Esophagus squamous epithelium (tissue), 5 donors: ENCODE results near the gene RNF151. TPM values are rescaled to one million over a fixed set of nuclear protein-coding genes. Genes with fewer than 3 reads are reported as not detected.

Experiments
- DNase-seq: peaks from one replicate; lab custom pipeline; 2025; lab: John Stamatoyannopoulos, UW
- H3K27ac ChIP-seq, 4 donors: fragments of 200-600 bp; sonication (generic); one replicate each; pipeline ENCODE4 v1.5.1; 2016 to 2019; ENCODE audit warnings: mild to moderate bottlenecking in 1 of 4
- H3K27me3 ChIP-seq, 4 donors: fragments of 200-600 bp; sonication (generic); 1 replicate in 3 of 4; 2 replicates in 1 of 4; pipeline versions ENCODE4 v1.5.1 to v1.6.0; 2017 to 2021; ENCODE audit warnings: antibody characterized with exemption in 1 of 4
- H3K36me3 ChIP-seq, 3 donors: fragments of 200-600 bp; sonication (generic); one replicate each; pipeline ENCODE4 v1.5.1; 2016 to 2019
- H3K4me1 ChIP-seq, 3 donors: fragments of 200-600 bp; sonication (generic); one replicate each; pipeline ENCODE4 v1.5.1; 2017 to 2019
- H3K4me3 ChIP-seq, 4 donors: fragments of 200-600 bp; sonication (generic); 1 replicate in 3 of 4; 2 replicates in 1 of 4; pipeline ENCODE4 v1.5.1; 2016 to 2019; ENCODE audit warnings: mild to moderate bottlenecking in 2 of 4, moderate library complexity in 1 of 4
- H3K9me3 ChIP-seq, 3 donors: fragments of 200-600 bp; sonication (generic); one replicate each; pipeline ENCODE4 v1.5.1; 2016 to 2019
- CTCF ChIP-seq, 6 experiments: fragments of 450-650 bp in 4 of 6; fragments of 200-600 bp in 2 of 6; sonication (generic) in 2 of 6; IDR thresholded peaks; one replicate each; pipeline ENCODE4 v1.5.1; 2016 to 2019; ENCODE audit warnings: antibody characterized with exemption in 6 of 6, mild to moderate bottlenecking in 4 of 6, moderate library complexity in 4 of 6
- POLR2A ChIP-seq, 4 donors: fragments of 450-650 bp; IDR thresholded peaks; one replicate each; pipeline ENCODE4 v1.6.1; 2017; ENCODE audit warnings: antibody characterized with exemption in 4 of 4, mild to moderate bottlenecking in 4 of 4, moderate library complexity in 3 of 4
- WGBS, 2 donors: methylation state at CpG; one replicate each; pipeline ENCODE4 v1.1.5; 2018; 5-methylcytosine and 5-hydroxymethylcytosine counted together
- intact Hi-C: fragments of 100-400 bp; cut with DNase I; formaldehyde crosslinking; loops from one replicate; pipeline ENCODE4 v1.15.0; 2022
- total RNA-seq, 4 donors: library from RNA; depleted of rRNA; stranded (reverse); fragments of >200 nt; gene quantifications; one replicate each; pipeline ENCODE4 v1.1.0, GENCODE V29; 2016
- donor health status: DM: yes; HTN: yes; CAD: no.

The RNF151 gene
- total RNA-seq, result not detected

GRCh38 chr16:1966460-1966859, at the start of gene RNF151:
Gene RNF151 (plus strand): TSS chr16:1966856. CDS start chr16:1966882, 26 bp downstream.
- H3K4me1 ChIP-seq, result peaks cover 33 to 54% (median 34%) of the 10 kb centered on the region in 3 donors
- H3K9me3 ChIP-seq, result no peaks in the 10 kb centered on the region
- intact Hi-C loops, result no loop called here
- peak within 1 kb of the TSS; percentile 95 to 99 (median 98) for H3K27ac ChIP-seq
- WGBS, 2 donors, result 92 to 100% methylated on average over 3 to 5 of the region's 6 CpGs
- no peaks in the 10 kb centered on the region for H3K27me3 ChIP-seq
- no peak for DNase-seq
- no peak for TF ChIP-seq POLR2A (IDR thresholded peaks at IDR 0.05)
- TF ChIP-seq CTCF (IDR thresholded peaks at IDR 0.05), result no peak
- H3K4me3 ChIP-seq, result peak within 1 kb of the TSS; percentile 84 to 99 (median 88)
- peaks cover 7 to 24% (median 14%) of the 10 kb centered on the region in 3 donors for H3K36me3 ChIP-seq

GRCh38 chr16:1917056-1917664, 49.5 kb upstream of the RNF151 start:
- intact Hi-C loops, result no loop called here
- Histone ChIP-seq H3K4me3 (peak overlapping the region; percentile 10 to 55 (median 52)), H3K27ac (peak overlapping the region in 2 of 4 donors; percentile 4 to 33), H3K4me1 (peaks cover 33 to 81% (median 36%) of the 10 kb centered on the region in 3 donors), H3K27me3 (peaks cover 11 to 90% (median 17%) of the 10 kb centered on the region in 4 donors), H3K36me3 (no peaks in the 10 kb centered on the region), H3K9me3 (no peaks in the 10 kb centered on the region)
- WGBS, 2 donors, result 0 to 2% methylated on average over 2 to 9 of the region's 22 CpGs
- no peak for DNase-seq
- TF ChIP-seq CTCF (IDR thresholded peaks at IDR 0.05) (no peak), POLR2A (IDR thresholded peaks at IDR 0.05) (no peak)

GRCh38 chr16:1917665-1918350, 48.8 kb upstream of the RNF151 start:
- Histone ChIP-seq H3K9me3 (no peaks in the 10 kb centered on the region), H3K27ac (peak overlapping the region in 2 of 4 donors; percentile 33 to 55), H3K4me3 (peak overlapping the region; percentile 20 to 55 (median 52)), H3K36me3 (no peaks in the 10 kb centered on the region), H3K4me1 (peaks cover 32 to 77% (median 33%) of the 10 kb centered on the region in 3 donors), H3K27me3 (peaks cover 11 to 97% (median 17%) of the 10 kb centered on the region in 4 donors)
- TF ChIP-seq POLR2A (IDR thresholded peaks at IDR 0.05), result no peak
- no peak for TF ChIP-seq CTCF (IDR thresholded peaks at IDR 0.05)
- no peak for DNase-seq
- intact Hi-C loops, result no loop called here
- no CpG with 5 or more reads among the region's 81 CpGs for WGBS, 2 donors

- H3K4me1 ChIP-seq, result peaks cover 36 to 77% (median 38%) of the 10 kb centered on the region in 3 donors
- no peak for DNase-seq
- peaks cover 11 to 100% (median 17%) of the 10 kb centered on the region in 4 donors for H3K27me3 ChIP-seq
- H3K36me3 ChIP-seq, result no peaks in the 10 kb centered on the region
- peak within 1 kb of the TSS in 2 of 4 donors; percentile 33 to 55 for H3K27ac ChIP-seq
- TF ChIP-seq CTCF (IDR thresholded peaks at IDR 0.05) (no peak), POLR2A (IDR thresholded peaks at IDR 0.05) (no peak)
- H3K4me3 ChIP-seq, result peak within 1 kb of the TSS; percentile 20 to 55 (median 52)
- no peaks in the 10 kb centered on the region for H3K9me3 ChIP-seq
- WGBS, 2 donors, result 12% methylated on average over 7 of the region's 71 CpGs; no CpG with 5 or more reads in 1 of the 2 donors
- intact Hi-C loops, result no loop called here
These were observed 48.0 kb upstream of the RNF151 start, which contains the start of gene HS3ST6 for GRCh38 chr16:1918351-1919326. Gene HS3ST6 (minus strand): TSS chr16:1918415. CDS start chr16:1918323, 92 bp downstream.
